Measurements from ENCODE around the gene DDX56. TPM values are rescaled to one million over a fixed set of nuclear protein-coding genes. Genes with fewer than 3 reads are reported as not detected.

Gene DDX56
- total and polyA plus RNA-seq, 2 of the 13 experiments (the other 11 are each of a cell fraction or from before 2014, with no cell fraction given): 82.6 to 120 TPM

DNA sequence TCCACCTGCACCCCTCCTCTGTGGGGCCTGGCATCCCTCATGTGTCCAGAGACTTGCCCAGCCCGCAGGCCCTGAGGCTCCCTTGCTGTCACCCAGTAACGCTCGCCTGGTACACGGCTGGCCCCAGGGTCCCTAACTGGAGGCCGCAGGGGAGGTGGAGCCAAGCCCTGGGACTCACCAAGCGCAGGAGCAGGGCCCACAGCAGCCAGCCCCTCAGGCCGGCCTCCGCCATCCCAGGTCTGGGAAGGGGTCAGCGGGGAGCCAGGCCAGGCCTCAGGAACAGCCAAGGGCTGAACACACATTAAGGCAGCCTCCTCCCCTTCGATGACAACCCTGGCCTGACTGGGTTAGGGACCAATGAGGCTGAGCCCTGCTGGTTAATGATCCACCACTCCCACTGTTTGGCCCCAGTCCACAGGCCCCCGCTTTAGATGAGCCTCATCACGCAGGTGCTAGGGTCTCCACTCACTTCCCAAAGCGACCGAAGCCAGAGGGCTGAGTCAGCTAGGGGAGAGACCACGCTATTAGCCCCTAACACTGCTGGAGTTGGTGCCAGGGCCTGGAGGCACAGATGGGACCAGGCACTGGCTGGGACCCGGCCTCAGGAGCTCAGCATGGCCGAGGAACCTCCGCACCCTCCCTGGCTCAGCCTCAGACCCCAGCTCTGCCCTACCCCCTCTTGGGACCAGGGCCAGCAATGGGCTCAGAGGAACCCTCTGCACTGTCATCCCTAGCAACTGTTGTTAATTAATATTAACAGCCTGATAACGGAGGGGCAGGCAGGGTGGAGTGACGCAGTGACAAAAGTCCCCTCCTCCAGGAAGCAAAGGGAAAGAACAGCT, 32.5 kb downstream of the DDX56 start, which contains the start of gene NPC1L1 (continued):
- TF ChIP-seq, protein P1, sequence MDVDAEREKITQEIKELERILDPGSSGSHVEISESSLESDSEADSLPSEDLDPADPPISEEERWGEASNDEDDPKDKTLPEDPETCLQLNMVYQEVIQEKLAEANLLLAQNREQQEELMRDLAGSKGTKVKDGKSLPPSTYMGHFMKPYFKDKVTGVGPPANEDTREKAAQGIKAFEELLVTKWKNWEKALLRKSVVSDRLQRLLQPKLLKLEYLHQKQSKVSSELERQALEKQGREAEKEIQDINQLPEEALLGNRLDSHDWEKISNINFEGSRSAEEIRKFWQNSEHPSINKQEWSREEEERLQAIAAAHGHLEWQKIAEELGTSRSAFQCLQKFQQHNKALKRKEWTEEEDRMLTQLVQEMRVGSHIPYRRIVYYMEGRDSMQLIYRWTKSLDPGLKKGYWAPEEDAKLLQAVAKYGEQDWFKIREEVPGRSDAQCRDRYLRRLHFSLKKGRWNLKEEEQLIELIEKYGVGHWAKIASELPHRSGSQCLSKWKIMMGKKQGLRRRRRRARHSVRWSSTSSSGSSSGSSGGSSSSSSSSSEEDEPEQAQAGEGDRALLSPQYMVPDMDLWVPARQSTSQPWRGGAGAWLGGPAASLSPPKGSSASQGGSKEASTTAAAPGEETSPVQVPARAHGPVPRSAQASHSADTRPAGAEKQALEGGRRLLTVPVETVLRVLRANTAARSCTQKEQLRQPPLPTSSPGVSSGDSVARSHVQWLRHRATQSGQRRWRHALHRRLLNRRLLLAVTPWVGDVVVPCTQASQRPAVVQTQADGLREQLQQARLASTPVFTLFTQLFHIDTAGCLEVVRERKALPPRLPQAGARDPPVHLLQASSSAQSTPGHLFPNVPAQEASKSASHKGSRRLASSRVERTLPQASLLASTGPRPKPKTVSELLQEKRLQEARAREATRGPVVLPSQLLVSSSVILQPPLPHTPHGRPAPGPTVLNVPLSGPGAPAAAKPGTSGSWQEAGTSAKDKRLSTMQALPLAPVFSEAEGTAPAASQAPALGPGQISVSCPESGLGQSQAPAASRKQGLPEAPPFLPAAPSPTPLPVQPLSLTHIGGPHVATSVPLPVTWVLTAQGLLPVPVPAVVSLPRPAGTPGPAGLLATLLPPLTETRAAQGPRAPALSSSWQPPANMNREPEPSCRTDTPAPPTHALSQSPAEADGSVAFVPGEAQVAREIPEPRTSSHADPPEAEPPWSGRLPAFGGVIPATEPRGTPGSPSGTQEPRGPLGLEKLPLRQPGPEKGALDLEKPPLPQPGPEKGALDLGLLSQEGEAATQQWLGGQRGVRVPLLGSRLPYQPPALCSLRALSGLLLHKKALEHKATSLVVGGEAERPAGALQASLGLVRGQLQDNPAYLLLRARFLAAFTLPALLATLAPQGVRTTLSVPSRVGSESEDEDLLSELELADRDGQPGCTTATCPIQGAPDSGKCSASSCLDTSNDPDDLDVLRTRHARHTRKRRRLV (CRISPR knock-in tag; IDR thresholded peaks at IDR 0.05): peak; percentile 61
- TF ChIP-seq KLF11 (CRISPR knock-in tag; IDR thresholded peaks at IDR 0.05) (peak; percentile 89; the same call in 1 of the 2 replicates), ZNF747 (CRISPR knock-in tag; IDR thresholded peaks at IDR 0.05; ENCODE audit: borderline replicate concordance) (no peak; the same call in 1 of the 2 replicates), GTF2F1 (IDR thresholded peaks at IDR 0.05; ENCODE audit: low read length) (no peak), HNF4G (IDR thresholded peaks at IDR 0.05; ENCODE audit: borderline replicate concordance, low read depth, low read length) (no peak), HNF4G (CRISPR knock-in tag; IDR thresholded peaks at IDR 0.05; ENCODE audit: borderline replicate concordance, low read depth) (no peak), ZNF350 (CRISPR knock-in tag; IDR thresholded peaks at IDR 0.05; ENCODE audit: borderline replicate concordance, low read depth) (peak; percentile 55; the same call in 1 of the 2 replicates), EP300 (IDR thresholded peaks at IDR 0.05; ENCODE audit: low read depth in 2 of 2, low read length in 2 of 2) (0 out of 4 replicates have a peak, but pooled peaks of 1 of the 2 experiments have one; percentile 39), EP300 (CRISPR knock-in tag; IDR thresholded peaks at IDR 0.05; ENCODE audit: borderline replicate concordance) (peak; percentile 32; the same call in 1 of the 2 replicates), ATF7 (IDR thresholded peaks at IDR 0.05) (no peak), ATF7 (CRISPR knock-in tag; IDR thresholded peaks at IDR 0.05) (peak; percentile 30; the same call in 1 of the 2 replicates), RARA (CRISPR knock-in tag; IDR thresholded peaks at IDR 0.05) (peak; percentile 48; the same call in 1 of the 2 replicates), HOXD1 (CRISPR knock-in tag; IDR thresholded peaks at IDR 0.05) (peak; percentile 83; the same call in 1 of the 2 replicates), DNMT3B (CRISPR knock-in tag; conservative IDR thresholded peaks at IDR 0.05) (no peak; the same call in 1 of the 2 replicates), CENPT (CRISPR knock-in tag; IDR thresholded peaks at IDR 0.05; ENCODE audit: low read depth) (no peak), FOSL2 (CRISPR knock-in tag; IDR thresholded peaks at IDR 0.05) (peak; percentile 78), YEATS2 (CRISPR knock-in tag; IDR thresholded peaks at IDR 0.05; ENCODE audit: borderline replicate concordance) (peak; percentile 74), IRX3 (CRISPR knock-in tag; IDR thresholded peaks at IDR 0.05; ENCODE audit: borderline replicate concordance, low read depth) (no peak), AGO2 (optimal IDR thresholded peaks at IDR 0.05; ENCODE audit: low read depth, low read length) (peak; percentile 44), ZBTB7B (CRISPR knock-in tag; IDR thresholded peaks at IDR 0.05) (peak; percentile 61; the same call in 1 of the 2 replicates)
- TF ChIP-seq, protein P2, sequence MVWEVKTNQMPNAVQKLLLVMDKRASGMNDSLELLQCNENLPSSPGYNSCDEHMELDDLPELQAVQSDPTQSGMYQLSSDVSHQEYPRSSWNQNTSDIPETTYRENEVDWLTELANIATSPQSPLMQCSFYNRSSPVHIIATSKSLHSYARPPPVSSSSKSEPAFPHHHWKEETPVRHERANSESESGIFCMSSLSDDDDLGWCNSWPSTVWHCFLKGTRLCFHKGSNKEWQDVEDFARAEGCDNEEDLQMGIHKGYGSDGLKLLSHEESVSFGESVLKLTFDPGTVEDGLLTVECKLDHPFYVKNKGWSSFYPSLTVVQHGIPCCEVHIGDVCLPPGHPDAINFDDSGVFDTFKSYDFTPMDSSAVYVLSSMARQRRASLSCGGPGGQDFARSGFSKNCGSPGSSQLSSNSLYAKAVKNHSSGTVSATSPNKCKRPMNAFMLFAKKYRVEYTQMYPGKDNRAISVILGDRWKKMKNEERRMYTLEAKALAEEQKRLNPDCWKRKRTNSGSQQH (CRISPR knock-in tag; IDR thresholded peaks at IDR 0.05; ENCODE audit: low read depth): 0 out of 2 replicates have a peak, but pooled peaks have one; percentile 46
- TF ChIP-seq, protein P3, sequence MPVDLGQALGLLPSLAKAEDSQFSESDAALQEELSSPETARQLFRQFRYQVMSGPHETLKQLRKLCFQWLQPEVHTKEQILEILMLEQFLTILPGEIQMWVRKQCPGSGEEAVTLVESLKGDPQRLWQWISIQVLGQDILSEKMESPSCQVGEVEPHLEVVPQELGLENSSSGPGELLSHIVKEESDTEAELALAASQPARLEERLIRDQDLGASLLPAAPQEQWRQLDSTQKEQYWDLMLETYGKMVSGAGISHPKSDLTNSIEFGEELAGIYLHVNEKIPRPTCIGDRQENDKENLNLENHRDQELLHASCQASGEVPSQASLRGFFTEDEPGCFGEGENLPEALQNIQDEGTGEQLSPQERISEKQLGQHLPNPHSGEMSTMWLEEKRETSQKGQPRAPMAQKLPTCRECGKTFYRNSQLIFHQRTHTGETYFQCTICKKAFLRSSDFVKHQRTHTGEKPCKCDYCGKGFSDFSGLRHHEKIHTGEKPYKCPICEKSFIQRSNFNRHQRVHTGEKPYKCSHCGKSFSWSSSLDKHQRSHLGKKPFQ (CRISPR knock-in tag; IDR thresholded peaks at IDR 0.05; ENCODE audit: insufficient replicate concordance): peak; percentile 3

All from HepG2 (cell line).